ENCODE data around the gene NRIP3. TPM values are rescaled to one million over a fixed set of nuclear protein-coding genes. Genes with fewer than 3 reads are reported as not detected.

The NRIP3 gene
- total RNA-seq, 2 experiments from 2014 or later, result 1.1 to 2.2 TPM

GRCh38 chr11:8971924-8972316, 31.9 kb downstream of the NRIP3 start:
- DNase-seq, result no peak
- POLR2A ChIA-PET, result interaction anchor here (1.2 kb wide), 1 partner anchor 16 kb away, joined by 4 read pairs; no protein-coding TSS in a partner anchor
- Mint-ChIP-seq H3K9me3 (no peaks in the 10 kb centered on the region), H3K4me3 (no peak overlapping the region), H3K27me3 (no peaks in the 10 kb centered on the region), H3K4me1 (ENCODE audit: low read depth) (no peaks in the 10 kb centered on the region), H3K27ac (no peak overlapping the region), H3K36me3 (ENCODE audit: low read depth) (no peaks in the 10 kb centered on the region)
- intact Hi-C loops (cut with micrococcal nuclease), result no loop called here
- ATAC-seq, result no peak
- TF ChIP-seq, protein P1, sequence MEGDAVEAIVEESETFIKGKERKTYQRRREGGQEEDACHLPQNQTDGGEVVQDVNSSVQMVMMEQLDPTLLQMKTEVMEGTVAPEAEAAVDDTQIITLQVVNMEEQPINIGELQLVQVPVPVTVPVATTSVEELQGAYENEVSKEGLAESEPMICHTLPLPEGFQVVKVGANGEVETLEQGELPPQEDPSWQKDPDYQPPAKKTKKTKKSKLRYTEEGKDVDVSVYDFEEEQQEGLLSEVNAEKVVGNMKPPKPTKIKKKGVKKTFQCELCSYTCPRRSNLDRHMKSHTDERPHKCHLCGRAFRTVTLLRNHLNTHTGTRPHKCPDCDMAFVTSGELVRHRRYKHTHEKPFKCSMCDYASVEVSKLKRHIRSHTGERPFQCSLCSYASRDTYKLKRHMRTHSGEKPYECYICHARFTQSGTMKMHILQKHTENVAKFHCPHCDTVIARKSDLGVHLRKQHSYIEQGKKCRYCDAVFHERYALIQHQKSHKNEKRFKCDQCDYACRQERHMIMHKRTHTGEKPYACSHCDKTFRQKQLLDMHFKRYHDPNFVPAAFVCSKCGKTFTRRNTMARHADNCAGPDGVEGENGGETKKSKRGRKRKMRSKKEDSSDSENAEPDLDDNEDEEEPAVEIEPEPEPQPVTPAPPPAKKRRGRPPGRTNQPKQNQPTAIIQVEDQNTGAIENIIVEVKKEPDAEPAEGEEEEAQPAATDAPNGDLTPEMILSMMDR (IDR thresholded peaks at IDR 0.05), result no peak
- CTCF ChIA-PET, result interaction anchor here (1.1 kb wide), 1 partner anchor 12 kb away, joined by 6 read pairs; no protein-coding TSS in a partner anchor

- intact Hi-C loops (cut with micrococcal nuclease), result no loop called here
- H3K4me1 Mint-ChIP-seq (ENCODE audit: low read depth), result peaks cover 2% of the 10 kb centered on the region
- ATAC-seq (no peak), DNase-seq (no peak)
- no peak overlapping the region for H3K4me3 Mint-ChIP-seq
- POLR2A ChIA-PET, result interaction anchor here (1.2 kb wide), 1 partner anchor 17 kb away, joined by 4 read pairs; no protein-coding TSS in a partner anchor
- CTCF ChIA-PET, result interaction anchor here (1.1 kb wide), 1 partner anchor 12 kb away, joined by 6 read pairs; no protein-coding TSS in a partner anchor
- no peaks in the 10 kb centered on the region for H3K27me3 Mint-ChIP-seq
- H3K9me3 Mint-ChIP-seq, result no peaks in the 10 kb centered on the region
- no peak overlapping the region for H3K27ac Mint-ChIP-seq
- no peaks in the 10 kb centered on the region for H3K36me3 Mint-ChIP-seq (ENCODE audit: low read depth)
- TF ChIP-seq, protein P1 (IDR thresholded peaks at IDR 0.05), result no peak
These were observed 32.4 kb downstream of the NRIP3 start for GRCh38 chr11:8971196-8971923.

GRCh38 chr11:8967184-8967583, 36.6 kb downstream of the NRIP3 start:
- no peaks in the 10 kb centered on the region for H3K36me3 Mint-ChIP-seq (ENCODE audit: low read depth)
- H3K4me1 Mint-ChIP-seq (ENCODE audit: low read depth), result peaks cover 15% of the 10 kb centered on the region
- POLR2A ChIA-PET, result no interaction called here
- DNase-seq (no peak), ATAC-seq (no peak)
- intact Hi-C loops (cut with micrococcal nuclease), result no loop called here
- no peaks in the 10 kb centered on the region for H3K27me3 Mint-ChIP-seq
- TF ChIP-seq, protein P1 (IDR thresholded peaks at IDR 0.05), result no peak
- H3K27ac Mint-ChIP-seq, result no peak overlapping the region
- H3K4me3 Mint-ChIP-seq, result no peak overlapping the region
- CTCF ChIA-PET, result no interaction called here
- no peaks in the 10 kb centered on the region for H3K9me3 Mint-ChIP-seq

DNA sequence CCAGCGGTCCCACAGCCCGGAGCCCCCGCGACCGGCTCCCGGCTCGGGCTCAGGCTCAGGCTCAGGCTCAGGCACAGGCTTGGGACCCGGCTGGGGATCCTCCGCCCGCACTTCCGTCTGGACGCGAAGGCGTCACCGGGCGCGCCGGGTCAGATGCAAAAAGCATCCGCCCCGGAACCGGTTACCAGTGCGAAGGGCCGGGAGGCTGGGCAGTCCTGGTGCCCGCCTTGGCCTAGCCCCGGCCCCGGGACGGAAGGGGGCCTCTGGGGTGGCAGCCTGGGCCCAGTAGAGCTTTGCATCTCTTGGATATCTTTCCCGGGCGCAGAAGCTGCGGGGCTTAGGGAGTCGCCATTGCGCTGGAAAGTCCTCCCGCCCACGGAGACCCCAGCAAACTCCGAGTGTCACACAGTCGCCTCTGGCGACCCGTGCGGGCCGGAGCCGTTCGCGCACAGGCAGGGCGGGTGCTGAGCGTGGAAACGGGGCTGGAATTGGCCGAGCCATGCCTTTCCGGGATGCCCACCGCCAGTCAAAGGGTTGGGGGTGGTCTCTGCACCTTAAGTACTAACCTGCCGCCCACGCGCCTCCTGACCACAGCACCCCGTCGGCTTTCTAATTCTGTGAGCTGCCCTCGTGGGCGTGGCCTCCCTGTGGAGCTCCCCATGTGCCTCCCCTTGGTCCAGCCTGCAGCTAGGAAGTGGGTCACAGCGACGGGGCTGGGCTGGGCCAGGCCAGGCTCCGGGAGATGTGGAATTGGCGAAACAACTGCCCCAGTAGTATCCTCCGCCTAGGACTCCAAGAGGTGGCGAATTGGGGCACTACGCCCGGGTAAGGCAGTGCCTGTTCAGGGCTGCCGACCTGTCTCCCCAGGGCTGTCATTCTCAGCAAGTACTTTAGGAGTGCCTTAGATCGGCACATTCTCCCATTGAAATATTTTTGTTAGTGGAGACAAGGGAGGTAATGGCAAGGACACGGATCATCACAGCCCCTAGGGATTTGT, 39.2 kb downstream of the NRIP3 start, which contains the start of gene TMEM9B:
TSS of gene TMEM9B (minus strand) at position 119 of the 997 bp plus-strand sequence. CDS start 129 bp downstream, outside the sequence.
- Mint-ChIP-seq H3K4me3 (peak within 1 kb of the TSS; percentile 94), H3K4me1 (ENCODE audit: low read depth) (peaks cover 25% of the 10 kb centered on the region), H3K9me3 (no peaks in the 10 kb centered on the region), H3K27me3 (no peaks in the 10 kb centered on the region), H3K36me3 (ENCODE audit: low read depth) (no peaks in the 10 kb centered on the region), H3K27ac (peak within 1 kb of the TSS; percentile 91)
- DNase-seq (peak; percentile 95), ATAC-seq (peak; percentile 85)
- intact Hi-C loops (cut with micrococcal nuclease), result loop anchor here (5.0 kb wide), 2 partner anchors 52 to 277 kb away; partner anchors contain the start of gene AKIP1
- TF ChIP-seq, protein P1 (IDR thresholded peaks at IDR 0.05), result no peak
- ChIA-PET POLR2A (interaction anchor here (0.6 to 3.0 kb wide), 6 partner anchors 11 to 282 kb away, joined by 3 to 16 read pairs (median 3); partner anchors contain the start of genes RPL27A and TRIM66), CTCF (interaction anchor here (1.4 to 3.0 kb wide), 3 partner anchors 50 to 173 kb away, joined by 3 to 20 read pairs (median 13); no protein-coding TSS in a partner anchor)
